Transverse colon (tissue), 4 donors: ENCODE data around the gene CTNNA1.
"Not testable (repeated sequence)": the region's sequence is repeated elsewhere in the genome, so short reads cannot be mapped to it uniquely, and the experiment has no call there.

Experiments
- EP300 ChIP-seq: sonication (generic); formaldehyde crosslinking; IDR thresholded peaks from one replicate; pipeline ENCODE4 v1.6.1; 2017; ENCODE audit warnings: antibody characterized with exemption, low read depth
- POLR2A ChIP-seq: fragments of 450-650 bp; IDR thresholded peaks from one replicate; pipeline ENCODE4 v1.6.1; 2016; ENCODE audit warnings: antibody characterized with exemption, mild to moderate bottlenecking, moderate library complexity
- POLR2AphosphoS5 ChIP-seq, 3 donors: sonication (generic); formaldehyde crosslinking; IDR thresholded peaks; one replicate each; pipeline ENCODE4 v1.6.1; 2016; ENCODE audit warnings: antibody characterized with exemption in 3 of 3
- TF ChIP-seq, protein P1 (sequence below), 5 experiments: fragments of 200-600 bp in 3 of 5; fragments of 450-650 bp in 2 of 5; sonication (generic) in 3 of 5; IDR thresholded peaks; 1 replicate in 2 of 5; 2 replicates in 3 of 5; pipeline ENCODE4 v1.5.1; 2016 to 2017; ENCODE audit warnings: antibody characterized with exemption in 5 of 5, inconsistent platforms in 3 of 5, mild to moderate bottlenecking in 2 of 5, moderate library complexity in 1 of 5

- TF ChIP-seq, protein P1, sequence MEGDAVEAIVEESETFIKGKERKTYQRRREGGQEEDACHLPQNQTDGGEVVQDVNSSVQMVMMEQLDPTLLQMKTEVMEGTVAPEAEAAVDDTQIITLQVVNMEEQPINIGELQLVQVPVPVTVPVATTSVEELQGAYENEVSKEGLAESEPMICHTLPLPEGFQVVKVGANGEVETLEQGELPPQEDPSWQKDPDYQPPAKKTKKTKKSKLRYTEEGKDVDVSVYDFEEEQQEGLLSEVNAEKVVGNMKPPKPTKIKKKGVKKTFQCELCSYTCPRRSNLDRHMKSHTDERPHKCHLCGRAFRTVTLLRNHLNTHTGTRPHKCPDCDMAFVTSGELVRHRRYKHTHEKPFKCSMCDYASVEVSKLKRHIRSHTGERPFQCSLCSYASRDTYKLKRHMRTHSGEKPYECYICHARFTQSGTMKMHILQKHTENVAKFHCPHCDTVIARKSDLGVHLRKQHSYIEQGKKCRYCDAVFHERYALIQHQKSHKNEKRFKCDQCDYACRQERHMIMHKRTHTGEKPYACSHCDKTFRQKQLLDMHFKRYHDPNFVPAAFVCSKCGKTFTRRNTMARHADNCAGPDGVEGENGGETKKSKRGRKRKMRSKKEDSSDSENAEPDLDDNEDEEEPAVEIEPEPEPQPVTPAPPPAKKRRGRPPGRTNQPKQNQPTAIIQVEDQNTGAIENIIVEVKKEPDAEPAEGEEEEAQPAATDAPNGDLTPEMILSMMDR (IDR thresholded peaks at IDR 0.05) = not testable (repeated sequence)
- not testable (repeated sequence) for TF ChIP-seq POLR2AphosphoS5 (IDR thresholded peaks at IDR 0.05); POLR2A; EP300
These were observed 168.1 kb downstream of the CTNNA1 start for GRCh38 chr5:138921362-138921761.
